Right lobe of liver (tissue), 6 donors: ENCODE results near the gene MYRIP. TPM values are rescaled to one million over a fixed set of nuclear protein-coding genes. Genes with fewer than 3 reads are reported as not detected.

Experiments
- ATAC-seq, 4 donors: fragments of 200-7000 bp; cut with Tn5 transposase; one replicate each; pipeline ENCODE4 v1.9.1; 2020; ENCODE audit warnings: mild to moderate bottlenecking in 4 of 4, moderate library complexity in 4 of 4
- DNase-seq, 3 donors: peaks; one replicate each; pipeline ENCODE4 v3.0.0-alpha.2; 2020
- H3K27ac ChIP-seq, 3 donors: fragments of 200-600 bp; one replicate each; pipeline ENCODE4 v1.8.0; 2022
- H3K27me3 ChIP-seq, 2 donors: fragments of 200-600 bp; one replicate each; pipeline ENCODE4 v1.8.0; 2022
- H3K36me3 ChIP-seq, 4 donors: fragments of 200-600 bp; sonication (generic) in 1 of 4; one replicate each; pipeline versions ENCODE4 v1.5.1 to v1.8.0; 2017 to 2022; ENCODE audit warnings: control low read depth in 1 of 4
- H3K4me1 ChIP-seq, 4 donors: fragments of 200-600 bp; sonication (generic) in 1 of 4; one replicate each; pipeline versions ENCODE4 v1.5.1 to v1.8.0; 2017 to 2022; ENCODE audit warnings: control low read depth in 1 of 4
- H3K4me3 ChIP-seq, 3 donors: fragments of 200-600 bp; one replicate each; pipeline ENCODE4 v1.8.0; 2022
- H3K9me3 ChIP-seq, 4 donors: fragments of 200-600 bp; sonication (generic) in 1 of 4; one replicate each; pipeline versions ENCODE4 v1.5.1 to v1.8.0; 2017 to 2022; ENCODE audit warnings: control low read depth in 1 of 4
- CTCF ChIP-seq, 4 donors: fragments of 200-600 bp in 3 of 4; fragments of 450-650 bp in 1 of 4; IDR thresholded peaks; one replicate each; pipeline versions ENCODE4 v1.5.1 to v1.8.0; 2016 to 2022; ENCODE audit warnings: antibody characterized with exemption in 4 of 4, mild to moderate bottlenecking in 2 of 4
- POLR2A ChIP-seq: fragments of 450-650 bp; IDR thresholded peaks from one replicate; pipeline ENCODE4 v1.6.1; 2017; ENCODE audit warnings: antibody characterized with exemption, mild to moderate bottlenecking
- WGBS: methylation state at CpG from one replicate; pipeline ENCODE4 v1.1.6; 2018; ENCODE audit warnings: low coverage, low lambda C conversion rate; ENCODE audit not compliant: insufficient coverage; ENCODE audit errors: missing lambda C conversion rate; 5-methylcytosine and 5-hydroxymethylcytosine counted together
- intact Hi-C, 2 donors: fragments of 100-400 bp; cut with DNase I; formaldehyde crosslinking; loops; one replicate each; pipeline versions ENCODE4 v1.11.2 to v1.14.1; 2022
- total RNA-seq, 6 experiments: library from RNA; depleted of rRNA in 2 of 6; stranded (reverse); fragments of >200 nt in 2 of 6; fragmentation: NEBNext Ultra II Directional in 3 of 6; extraction: Animal tissue kit (Norgen Biotek cat#: 25700) in 3 of 6; gene quantifications; one replicate each; pipeline versions ENCODE4 v1.1.0 to v1.2.4, GENCODE V29; 2016 to 2023
- donor health status: DM: no; HTN: yes; CAD: no.
- donor health status: DM: no; HTN: no; CAD: no.
- donor health status: DM: no; HTN: no; CAD: no.
- donor health status: DM: no; HTN: yes; CAD: no.
- donor health status: DM: no; HTN: yes; CAD: no.

Gene MYRIP
- total RNA-seq, 6 experiments from 2014 or later, result 14.3 to 23.2 (median 19.0) TPM

GRCh38 chr3:40053663-40054062 is 244.3 kb downstream of the MYRIP start:
- Histone ChIP-seq H3K9me3 (no peaks in the 10 kb centered on the region), H3K4me3 (no peak overlapping the region), H3K36me3 (peaks cover 0 to 5% (median 0%) of the 10 kb centered on the region in 4 donors), H3K27ac (no peak overlapping the region), H3K27me3 (no peaks in the 10 kb centered on the region), H3K4me1 (no peaks in the 10 kb centered on the region)
- intact Hi-C loops, result no loop called here
- ATAC-seq (no peak), DNase-seq (no peak)
- TF ChIP-seq CTCF (IDR thresholded peaks at IDR 0.05) (no peak), POLR2A (no peak)
- 100% methylated on average over 1 of the region's 1 CpG for WGBS

GRCh38 chr3:40054568-40055222 is 245.3 kb downstream of the MYRIP start:
- no peak overlapping the region for H3K27ac ChIP-seq
- no peak overlapping the region for H3K4me3 ChIP-seq
- H3K9me3 ChIP-seq, result no peaks in the 10 kb centered on the region
- TF ChIP-seq POLR2A (no peak), CTCF (IDR thresholded peaks at IDR 0.05) (no peak)
- ATAC-seq (no peak), DNase-seq (no peak)
- intact Hi-C loops, result no loop called here
- no peaks in the 10 kb centered on the region for H3K36me3 ChIP-seq
- H3K4me1 ChIP-seq, result no peaks in the 10 kb centered on the region
- no peaks in the 10 kb centered on the region for H3K27me3 ChIP-seq
- WGBS, result 87% methylated on average over 3 of the region's 3 CpGs

- TF ChIP-seq CTCF (IDR thresholded peaks at IDR 0.05) (no peak), POLR2A (no peak)
- no peaks in the 10 kb centered on the region for H3K9me3 ChIP-seq
- no peak for ATAC-seq
- H3K4me1 ChIP-seq, result no peaks in the 10 kb centered on the region
- no peaks in the 10 kb centered on the region for H3K27me3 ChIP-seq
- no peaks in the 10 kb centered on the region for H3K36me3 ChIP-seq
- H3K4me3 ChIP-seq, result no peak overlapping the region
- intact Hi-C loops, result no loop called here
- WGBS, result 100% methylated on average over 1 of the region's 1 CpG
- no peak overlapping the region for H3K27ac ChIP-seq
- DNase-seq, result no peak
Observed at GRCh38 chr3:40055361-40055760, 246.0 kb downstream of the MYRIP start.

- Histone ChIP-seq H3K36me3 (no peaks in the 10 kb centered on the region), H3K4me3 (no peak overlapping the region), H3K27me3 (no peaks in the 10 kb centered on the region), H3K9me3 (no peaks in the 10 kb centered on the region), H3K4me1 (no peaks in the 10 kb centered on the region), H3K27ac (no peak overlapping the region)
- DNase-seq (no peak), ATAC-seq (no peak)
- intact Hi-C loops, result no loop called here
- WGBS, result 57% methylated on average over 3 of the region's 3 CpGs
- TF ChIP-seq POLR2A, result no peak
- no peak for TF ChIP-seq CTCF (IDR thresholded peaks at IDR 0.05)
Observed at GRCh38 chr3:40055956-40056355, 246.5 kb downstream of the MYRIP start.

GRCh38 chr3:40057077-40057476 is 247.7 kb downstream of the MYRIP start:
- ATAC-seq (no peak), DNase-seq (no peak)
- Histone ChIP-seq H3K36me3 (no peaks in the 10 kb centered on the region), H3K27me3 (no peaks in the 10 kb centered on the region), H3K27ac (no peak overlapping the region), H3K4me1 (no peaks in the 10 kb centered on the region), H3K4me3 (no peak overlapping the region), H3K9me3 (no peaks in the 10 kb centered on the region)
- TF ChIP-seq CTCF (IDR thresholded peaks at IDR 0.05), result no peak
- no peak for TF ChIP-seq POLR2A
- intact Hi-C loops, result no loop called here
- WGBS, result 76% methylated on average over 2 of the region's 2 CpGs
